GM12878 (cell line): Measurements from ENCODE around the gene TSKU. TPM values are rescaled to one million over a fixed set of nuclear protein-coding genes. Genes with fewer than 3 reads are reported as not detected.

ENCODE experiments used
- ATAC-seq: fragments of 200-7000 bp; cut with Tn5 transposase; 3 replicates; pipeline ENCODE4 v1.9.1; 2020; ENCODE audit warnings: mild to moderate bottlenecking, moderate library complexity
- BruUV-seq: library from RNA; stranded (reverse); fragments of 400-500 nt; replicated peaks from 2 replicates; lab custom pipeline; 2021; lab: Mats Ljungman, UMichigan
- CTCF ChIA-PET: fragments of 300-600 bp; sonication (Branson Sonifier 250); formaldehyde crosslinking; extraction: SDS; loops from one replicate; lab custom pipeline; 2021; ENCODE audit warnings: inconsistent platforms; lab: Yijun Ruan, JAX
- POLR2A ChIA-PET: fragments of 350-600 bp; formaldehyde crosslinking; extraction: SDS; loops from one replicate; lab custom pipeline; 2021; ENCODE audit warnings: inconsistent platforms; lab: Charles Lee
- RAD21 ChIA-PET: fragments of 300-600 bp; sonication (Branson Sonifier 250); formaldehyde crosslinking; loops from one replicate; lab custom pipeline; 2023; ENCODE audit warnings: antibody characterized with exemption; ENCODE audit not compliant: unreplicated experiment; lab: Charles Lee
- SMC1A ChIA-PET: fragments of 300-600 bp; sonication (Branson Sonifier 250); formaldehyde crosslinking; loops from one replicate; lab custom pipeline; 2023; ENCODE audit not compliant: unreplicated experiment, uncharacterized antibody; lab: Charles Lee
- DNase-seq: peaks from one replicate; pipeline ENCODE4 v3.0.0-alpha.2; 2011; ENCODE audit warnings: low read depth, low spot score
- FAIRE-seq: peaks from 3 replicates; lab custom pipeline; 2011; peaks lifted over from hg19 to GRCh38; lab: Jason Lieb, UNC
- H2AFZ ChIP-seq: 2 replicates; pipeline ENCODE4 v1.6.0; 2011; ENCODE audit warnings: low read depth, low read length, control low read depth; ENCODE audit not compliant: control insufficient read depth
- H3K27ac ChIP-seq: 2 replicates; pipeline ENCODE4 v1.5.1; 2011; ENCODE audit warnings: control low read depth; ENCODE audit not compliant: control insufficient read depth, insufficient read depth
- H3K27me3 ChIP-seq, 2 experiments: replicated peaks in 1 of 2; 2 replicates each; pipeline versions ENCODE4 v1.6.0 to v1.6.1; 2011; ENCODE audit warnings: low read length in 1 of 2; ENCODE audit not compliant: control insufficient read depth in 2 of 2, insufficient read depth in 2 of 2
- H3K36me3 ChIP-seq, 2 experiments: 2 replicates each; pipeline ENCODE4 v1.5.1; 2011; ENCODE audit warnings: low read length in 1 of 2; ENCODE audit not compliant: control insufficient read depth in 2 of 2, insufficient read depth in 2 of 2
- H3K4me1 ChIP-seq: 2 replicates; pipeline ENCODE4 v1.6.1; 2011; ENCODE audit warnings: mild to moderate bottlenecking, low read length, moderate library complexity, mixed read lengths; ENCODE audit not compliant: control insufficient read depth, insufficient read depth
- H3K4me2 ChIP-seq: 2 replicates; pipeline ENCODE4 v1.6.0; 2011; ENCODE audit warnings: control low read depth; ENCODE audit not compliant: control insufficient read depth, insufficient read depth
- H3K4me3 ChIP-seq: fragments of 200-600 bp; sonication (generic); 2 replicates; pipeline ENCODE4 v1.5.1; 2016
- H3K79me2 ChIP-seq: 2 replicates; pipeline ENCODE4 v1.6.0; 2011; ENCODE audit warnings: low read length; ENCODE audit not compliant: control insufficient read depth, insufficient read depth
- H3K9ac ChIP-seq: 2 replicates; pipeline ENCODE4 v1.8.0; 2011; ENCODE audit warnings: low read length, control low read depth, mixed read lengths; ENCODE audit not compliant: control insufficient read depth, insufficient read depth
- H3K9me3 ChIP-seq: replicated peaks from 3 replicates; pipeline ENCODE4 v1.5.1; 2011; ENCODE audit warnings: mild to moderate bottlenecking, low read length; ENCODE audit not compliant: control insufficient read depth, insufficient read depth
- H4K20me1 ChIP-seq: 2 replicates; pipeline ENCODE4 v1.6.0; 2011; ENCODE audit not compliant: control insufficient read depth, insufficient read depth
- RUNX3 ChIP-seq: IDR thresholded peaks from 2 replicates; pipeline ENCODE4 v1.6.1; 2012; ENCODE audit warnings: low read length, inconsistent platforms
- SMAD1 ChIP-seq: fragments of 450-650 bp; IDR thresholded peaks from 2 replicates; pipeline ENCODE4 v1.6.1; 2018; ENCODE audit warnings: mild to moderate bottlenecking, low read depth; ENCODE audit not compliant: partially characterized antibody
- SREBF1 ChIP-seq: IDR thresholded peaks from 2 replicates; pipeline ENCODE4 v1.6.1; 2012; ENCODE audit warnings: mild to moderate bottlenecking, low read length
- USF2 ChIP-seq: IDR thresholded peaks from 2 replicates; pipeline ENCODE4 v1.6.1; 2011; ENCODE audit warnings: low read depth, low read length, improper control_type of control experiment, borderline replicate concordance
- WGBS: methylation state at CpG from one replicate; pipeline ENCODE4 v1.1.6; 2016; ENCODE audit warnings: low lambda C conversion rate; ENCODE audit not compliant: insufficient replicate concordance, insufficient coverage; ENCODE audit errors: missing lambda C conversion rate; 5-methylcytosine and 5-hydroxymethylcytosine counted together
- in situ Hi-C: fragments of 300-500 bp; cut with MboI; formaldehyde crosslinking; loops from 9 replicates; pipeline ENCODE4 v1.14.3; 2018; ENCODE audit warnings: mixed read lengths
- intact Hi-C: fragments of 100-400 bp; cut with micrococcal nuclease; formaldehyde crosslinking; loops from one replicate; pipeline ENCODE4 v1.14.2; 2022; ENCODE audit not compliant: unreplicated experiment
- polyA plus RNA-seq, 11 experiments: library from polyadenylated mRNA; depleted of rRNA in 4 of 11; unstranded in 6 of 11; stranded (reverse) in 5 of 11; fragments of >200 nt; fragmentation: Nextera tagmentation in 4 of 11; fragmentation: Illumina TruSeq in 1 of 11; extraction: Ambion mirVana in 4 of 11; extraction: Trizol in 1 of 11; gene quantifications; 1 replicate in 1 of 11; 2 replicates in 10 of 11; pipeline versions ENCODE4 v1.2.1 to v1.2.3, GENCODE V29; 2011 to 2016; ENCODE audit warnings: inconsistent platforms in 2 of 11, missing spikeins in 2 of 11, low read depth in 1 of 11
- total RNA-seq, 4 experiments: library from RNA; depleted of rRNA in 3 of 4; stranded (reverse); fragments of >200 nt in 3 of 4; fragmentation: Illumina TruSeq in 1 of 4; extraction: Trizol in 1 of 4; gene quantifications; 2 replicates each; pipeline versions ENCODE4 v1.2.1 to v1.2.3, GENCODE V29; 2013 to 2021
- TF ChIP-seq, protein P1 (sequence below): IDR thresholded peaks from 2 replicates; pipeline ENCODE4 v1.6.1; 2011; ENCODE audit warnings: low read depth, mild to moderate bottlenecking, low read length, moderate library complexity, borderline replicate concordance; ENCODE audit errors: extremely low read depth

Gene TSKU
- total and polyA plus RNA-seq, 10 of the 15 experiments (the other 5 are each of a cell fraction or from before 2014, with no cell fraction given), result 0.04 to 1.5 (median 0.62) TPM

- SMC1A ChIA-PET, result interaction anchor here (2.2 kb wide), 1 partner anchor 114 kb away, joined by 10 read pairs; no protein-coding TSS in a partner anchor
- TF ChIP-seq USF2 (no peak), SREBF1 (no peak), RUNX3 (peak; percentile 69), SMAD1 (no peak)
- TF ChIP-seq, protein P1, sequence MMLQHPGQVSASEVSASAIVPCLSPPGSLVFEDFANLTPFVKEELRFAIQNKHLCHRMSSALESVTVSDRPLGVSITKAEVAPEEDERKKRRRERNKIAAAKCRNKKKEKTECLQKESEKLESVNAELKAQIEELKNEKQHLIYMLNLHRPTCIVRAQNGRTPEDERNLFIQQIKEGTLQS, result no peak
- Histone ChIP-seq H3K4me3 (no peak overlapping the region), H2AFZ (no peak overlapping the region), H3K4me1 (no peaks in the 10 kb centered on the region; the same call in 1 of the 2 replicates), H4K20me1 (no peaks in the 10 kb centered on the region), H3K27ac (no peak overlapping the region), H3K9ac (no peak overlapping the region), H3K36me3 (no peaks in the 10 kb centered on the region), H3K27me3 (peaks cover 0 to 2% of the 10 kb centered on the region in 2 experiments; a peak in 1 of 4 replicates), H3K9me3 (no peaks in the 10 kb centered on the region), H3K79me2 (no peaks in the 10 kb centered on the region), H3K4me2 (no peak overlapping the region)
- intact Hi-C loops, result loop anchor here (1.0 kb wide), 1 partner anchor 70 kb away; no protein-coding TSS in a partner anchor
- no peak for DNase-seq
- RAD21 ChIA-PET, result interaction anchor here (1.0 to 2.3 kb wide), 2 partner anchors 116 to 287 kb away, joined by 4 to 24 read pairs; no protein-coding TSS in a partner anchor
- in situ Hi-C loops, result no loop called here
- no peak for FAIRE-seq
- POLR2A ChIA-PET, result no interaction called here
- 22% methylated on average over 10 of the region's 10 CpGs for WGBS
- CTCF ChIA-PET, result interaction anchor here (0.5 to 9.6 kb wide), 2 partner anchors 49 to 116 kb away, joined by 3 to 120 read pairs; no protein-coding TSS in a partner anchor
- peak; percentile 5; the same call in 1 of the 3 replicates for ATAC-seq
- no TSS peak for BruUV-seq
These were observed 20.9 kb downstream of the TSKU start for GRCh38 chr11:76803811-76804600.
